GM19397 (cell line): Measurements from ENCODE around the gene YY1.
"Not testable (repeated sequence)": the region's sequence is repeated elsewhere in the genome, so short reads cannot be mapped to it uniquely, and the experiment has no call there.

ENCODE experiments used
- ATAC-seq: cut with Tn5 transposase; IDR thresholded peaks from one replicate; pipeline ENCODE4 v1.9.1; 2021; ENCODE audit warnings: mild to moderate bottlenecking, moderate library complexity; ENCODE audit not compliant: unreplicated experiment

YY1 gene

DNA sequence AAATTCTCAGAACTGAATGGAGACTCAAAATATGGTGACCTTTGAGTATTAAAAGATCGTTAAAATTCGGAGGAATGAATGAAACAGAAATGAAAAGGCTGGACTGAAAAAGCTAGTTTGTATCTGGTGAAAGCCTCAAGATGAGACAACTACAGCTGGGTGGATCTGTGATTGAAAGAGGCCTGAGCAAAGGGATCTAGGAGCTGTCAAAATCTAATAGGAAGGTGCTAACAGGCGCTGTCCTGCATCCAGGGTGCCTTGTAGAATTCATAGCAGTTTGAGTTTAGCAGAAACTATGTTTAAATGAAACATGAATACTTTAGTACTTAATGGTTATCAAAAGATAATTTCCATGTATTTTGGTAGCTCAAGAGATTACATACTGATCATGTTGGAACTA, 2.3 kb downstream of the YY1 start:
- no peak for ATAC-seq

DNA sequence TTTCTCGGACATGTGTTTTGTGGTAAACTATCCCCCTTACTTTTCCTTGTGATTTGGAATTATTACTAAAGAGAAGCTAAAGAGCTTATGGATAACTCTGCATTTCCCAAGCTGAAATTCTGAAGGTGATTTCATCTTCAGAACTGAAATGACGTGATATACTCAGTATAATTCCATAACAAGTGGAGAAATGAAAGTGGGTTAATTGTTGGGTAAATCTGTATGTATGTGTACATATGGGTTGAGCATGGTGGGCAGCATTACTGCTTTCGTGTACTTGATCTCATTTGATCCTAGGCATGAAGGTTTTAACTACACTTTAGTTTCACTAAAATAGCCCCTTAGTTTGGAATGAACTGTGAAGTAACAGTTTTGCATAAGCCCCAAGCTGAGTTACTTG, 4.1 kb downstream of the YY1 start:
- ATAC-seq, result no peak

DNA sequence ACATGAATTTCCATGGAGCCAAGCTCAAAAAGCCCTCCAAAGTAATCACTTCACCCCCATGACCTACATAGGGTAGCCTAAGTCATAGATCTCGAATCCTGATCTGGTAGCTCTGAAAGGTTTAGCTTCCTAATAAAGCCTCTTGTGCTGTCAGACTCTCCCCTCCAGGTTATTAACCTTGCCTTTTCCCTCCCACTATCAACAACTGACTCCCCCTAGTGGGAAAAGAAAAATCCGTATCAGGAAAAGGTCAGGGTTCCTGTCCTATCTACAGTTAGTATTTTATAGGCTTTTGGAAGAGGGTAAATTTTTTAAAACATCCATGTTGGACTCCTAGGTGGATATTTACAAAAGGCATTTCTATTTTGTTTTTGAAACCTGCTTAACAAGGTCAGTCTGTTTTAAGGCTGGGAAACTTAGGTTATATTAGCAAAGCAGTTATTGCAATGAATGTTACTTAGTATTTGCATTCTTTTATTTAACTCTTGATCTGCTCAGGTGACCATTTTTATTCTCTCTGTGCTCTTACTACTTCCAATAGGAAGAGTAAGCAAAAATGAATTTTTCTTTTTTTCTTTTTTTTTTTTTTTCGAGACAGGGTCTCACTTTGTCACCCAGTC, 8.0 kb downstream of the YY1 start:
- ATAC-seq, result no peak

DNA sequence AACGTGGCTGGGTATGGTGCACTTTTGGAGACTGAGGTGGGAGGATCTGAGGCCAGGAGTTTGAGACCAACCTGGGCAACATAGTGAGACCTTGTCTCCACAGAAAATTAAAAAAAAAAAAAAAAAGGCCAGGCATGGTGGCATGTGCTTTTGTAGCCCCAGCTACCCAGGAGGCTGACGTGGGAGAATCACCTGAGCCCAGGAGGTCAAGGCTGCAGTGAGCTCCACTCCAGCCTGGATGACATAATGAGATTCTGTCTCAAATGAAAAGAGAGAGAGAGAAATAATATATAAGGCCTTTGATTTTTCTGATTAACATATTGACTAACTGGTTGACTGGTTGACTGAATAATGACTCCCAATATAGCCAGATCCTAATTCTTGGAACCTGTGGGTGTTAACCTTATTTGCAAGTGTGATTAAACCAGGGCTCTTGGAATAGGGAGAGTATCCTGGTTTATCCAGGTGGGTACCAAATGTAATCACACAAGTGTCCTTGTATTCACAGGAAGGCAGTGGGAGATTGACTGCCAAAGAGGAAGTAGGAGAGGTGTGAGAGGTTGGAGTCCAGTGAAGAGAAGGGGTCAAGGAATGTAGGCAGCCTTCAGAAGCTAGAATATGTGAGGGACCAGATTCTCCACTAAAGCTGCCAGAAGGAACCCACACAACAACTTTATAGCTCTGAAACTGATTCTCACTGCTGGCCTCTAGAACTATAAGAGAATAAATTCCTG, 12.0 kb downstream of the YY1 start:
- no peak for ATAC-seq

DNA sequence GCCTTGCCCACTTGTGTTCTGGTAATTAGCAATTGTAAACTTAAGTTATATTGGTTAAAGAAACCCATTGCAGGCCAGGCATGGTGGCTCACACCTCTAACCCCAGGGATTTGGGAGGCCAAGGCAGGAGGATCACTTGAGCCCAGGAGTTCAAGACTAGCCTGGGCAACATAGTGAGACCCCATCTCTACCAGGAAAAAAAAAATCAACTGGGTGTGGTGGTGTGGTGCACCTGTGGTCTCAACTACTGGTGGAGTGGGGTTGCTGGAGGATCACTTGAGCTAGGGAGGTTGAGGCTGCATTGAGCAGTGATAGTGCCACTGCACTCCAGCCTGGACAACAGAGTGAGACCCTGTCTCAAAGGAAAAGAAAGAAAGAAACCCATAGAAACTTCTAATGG, 13.7 kb downstream of the YY1 start:
- ATAC-seq, result no peak

DNA sequence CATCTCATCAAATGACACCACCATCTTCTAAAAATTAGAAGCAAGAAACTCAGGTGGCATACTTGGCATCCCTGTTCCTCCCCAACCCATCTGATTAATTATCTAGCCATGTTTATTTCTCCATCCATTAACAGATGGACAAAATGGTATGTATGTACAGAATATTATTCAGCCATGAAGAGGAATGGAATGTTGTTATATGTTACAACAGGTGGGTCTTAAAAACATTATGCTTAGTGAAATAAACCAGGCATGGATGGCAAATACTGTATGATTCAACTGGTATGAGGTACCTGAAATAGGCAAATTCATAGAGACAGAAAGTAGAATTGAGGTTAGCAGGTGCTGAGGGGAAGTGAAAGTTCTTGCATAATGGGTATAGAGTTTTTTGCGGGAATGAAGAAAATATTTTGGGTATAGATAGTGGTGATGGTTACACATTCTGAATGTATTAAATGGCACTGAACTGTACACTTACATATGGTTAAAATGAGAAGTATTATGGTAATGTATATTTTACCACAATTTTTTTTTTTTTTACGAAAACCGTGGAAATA, 17.5 kb downstream of the YY1 start:
- peak; percentile 74 for ATAC-seq

DNA sequence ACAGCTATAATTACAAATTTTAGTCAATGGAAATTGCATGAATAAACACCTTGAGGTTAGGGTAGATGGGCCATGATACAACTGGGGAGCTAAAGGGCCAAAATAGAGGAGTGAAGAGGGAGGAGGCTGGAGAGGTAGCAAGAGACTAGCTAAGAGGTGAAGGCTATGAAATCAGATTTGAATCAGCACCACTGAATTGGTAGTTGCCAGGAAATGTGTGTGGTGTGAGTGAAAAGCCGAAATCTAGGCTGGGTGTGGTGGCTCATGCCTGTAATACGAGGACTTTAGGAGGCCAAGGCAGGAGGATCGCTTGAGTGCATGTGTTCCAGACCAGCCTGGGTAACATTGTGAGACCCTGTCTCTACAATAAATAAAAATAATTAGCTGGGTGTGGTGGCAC, 22.7 kb downstream of the YY1 start:
- no peak for ATAC-seq

DNA sequence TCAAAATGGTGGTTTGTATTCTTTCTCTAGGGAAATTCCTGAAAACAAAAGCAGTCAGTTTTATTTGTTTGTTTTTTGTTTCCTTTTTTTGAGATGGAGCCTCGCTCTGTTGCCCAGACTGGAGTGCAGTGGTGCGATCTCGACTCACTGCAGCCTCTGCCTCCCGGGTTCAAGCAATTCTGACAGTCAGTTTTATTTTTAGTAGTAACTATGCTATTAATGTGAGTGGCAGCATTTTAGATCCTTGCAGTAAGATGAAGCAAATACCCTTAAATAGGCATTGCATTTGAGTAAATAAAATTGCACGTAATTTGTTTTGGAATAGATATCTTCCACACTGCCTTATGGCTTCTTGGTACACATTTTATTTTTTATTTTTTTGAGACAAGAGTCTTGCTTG, 23.6 kb downstream of the YY1 start:
- ATAC-seq, result no peak

DNA sequence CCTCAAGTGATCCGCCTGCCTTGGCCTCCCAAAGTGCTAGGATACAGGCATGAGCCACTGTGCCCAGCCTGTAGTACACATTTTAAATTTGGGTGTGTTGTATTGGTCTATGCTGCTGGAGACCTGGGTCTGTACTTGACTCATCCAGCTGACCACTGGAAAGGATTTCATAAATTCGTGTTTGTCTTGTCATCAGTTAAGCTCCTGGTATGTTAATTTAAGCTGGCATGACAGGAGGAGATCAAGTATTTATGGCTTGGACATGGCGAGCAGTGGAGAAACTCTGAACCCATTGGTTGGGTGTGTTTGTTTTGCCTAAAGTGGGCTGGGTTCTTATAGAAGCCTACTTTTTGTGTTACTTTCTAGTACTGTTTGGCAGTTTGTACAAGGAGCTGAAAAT, 24.2 kb downstream of the YY1 start:
- no peak for ATAC-seq

DNA sequence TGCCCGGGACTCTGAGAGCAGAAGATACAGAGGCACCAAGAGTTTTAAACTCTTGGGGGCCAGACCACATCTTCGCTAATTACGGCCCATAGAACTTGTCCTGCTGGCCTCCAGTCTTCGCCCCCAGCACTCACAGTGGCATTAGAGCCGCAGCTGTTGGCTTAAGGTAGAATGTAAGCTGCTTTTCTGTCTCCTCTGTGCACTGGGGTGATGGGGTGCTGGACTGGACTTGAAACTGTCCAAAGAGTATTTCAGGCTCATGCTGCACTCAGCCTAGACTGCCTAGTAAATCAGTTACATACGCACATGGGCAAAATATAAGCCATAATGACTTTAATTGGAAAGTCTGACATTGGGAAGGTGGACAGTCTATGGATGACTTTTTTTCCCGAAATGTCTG, 29.0 kb downstream of the YY1 start:
- no peak for ATAC-seq

DNA sequence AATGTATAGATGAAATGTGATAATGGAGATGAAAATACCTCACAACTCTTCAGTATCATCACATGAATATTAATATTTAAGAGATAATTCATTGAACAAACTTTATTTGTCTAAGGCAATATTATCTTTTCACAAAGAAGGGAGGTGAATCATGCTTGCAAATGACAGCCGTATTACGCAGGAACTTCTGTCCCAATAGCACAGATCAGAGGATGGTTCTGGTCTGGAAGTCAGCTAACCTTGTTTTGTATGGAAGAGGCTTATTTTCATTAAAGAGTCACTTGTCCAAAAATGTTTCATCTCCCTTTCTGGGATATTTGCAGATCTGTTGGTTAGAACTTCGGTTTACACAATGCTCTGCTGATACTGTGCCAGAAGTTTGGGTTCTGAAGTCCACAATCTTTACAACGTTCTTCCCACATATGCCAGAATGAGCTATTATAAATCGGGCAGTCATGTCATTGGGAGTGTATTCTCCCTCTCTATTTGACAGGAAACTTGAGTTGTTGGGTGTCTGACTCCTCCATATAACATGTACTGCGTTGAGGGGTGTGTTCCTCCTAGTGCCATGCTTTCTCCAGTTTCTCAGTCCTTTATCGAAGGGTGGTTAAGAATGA, 29.8 kb downstream of the YY1 start:
- no peak for ATAC-seq

DNA sequence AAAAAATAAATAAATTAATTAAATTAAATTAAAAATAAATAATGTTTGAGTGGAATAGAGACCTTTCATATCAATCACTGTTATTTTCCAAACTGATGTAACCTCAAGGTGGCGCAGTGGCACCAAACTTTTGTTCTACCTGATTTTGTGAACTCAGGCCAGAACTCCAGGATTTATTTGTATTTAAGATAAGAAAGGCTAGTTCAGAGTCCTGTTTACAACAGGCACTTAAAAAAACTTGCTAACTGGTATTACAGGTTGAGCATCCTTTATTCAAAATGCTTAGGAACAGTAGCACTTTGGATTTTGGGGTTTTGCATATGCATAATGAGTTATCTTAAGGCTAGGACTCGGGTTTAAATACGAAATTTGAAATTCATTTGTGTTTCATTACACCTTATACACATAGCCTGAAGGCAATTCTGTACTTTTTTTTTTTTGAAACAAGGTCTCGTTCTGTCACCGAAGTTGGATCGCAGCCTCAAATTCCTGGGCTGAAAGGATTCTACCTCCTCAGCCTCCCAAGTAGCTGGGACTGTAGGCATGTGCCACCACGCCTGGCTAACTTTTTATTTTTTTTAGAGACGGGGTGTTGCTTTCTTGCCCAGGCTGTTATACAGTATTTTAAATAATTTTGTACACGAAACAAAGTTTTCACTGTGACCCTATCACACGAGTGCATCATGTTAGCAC, 32.4 kb downstream of the YY1 start:
- no peak for ATAC-seq

DNA sequence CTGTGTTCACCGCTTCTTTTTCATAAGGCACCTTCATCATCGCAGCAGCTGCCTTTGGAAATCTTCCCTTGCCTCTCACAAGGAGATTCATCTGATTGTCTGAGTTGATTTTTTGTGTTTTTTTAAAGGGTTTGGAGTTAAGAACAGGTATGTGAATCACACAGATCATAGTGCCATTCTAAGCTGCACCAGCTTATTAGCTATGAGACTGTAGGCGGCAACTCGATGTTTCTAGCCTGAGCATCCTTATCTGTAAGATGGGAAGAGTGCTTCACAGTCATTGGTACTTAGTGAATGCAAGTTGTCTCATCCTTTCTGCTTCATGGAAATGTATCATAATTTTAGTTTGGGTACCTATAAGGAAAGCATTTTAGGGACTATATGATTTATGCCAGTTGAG, 35.3 kb downstream of the YY1 start:
- no peak for ATAC-seq

DNA sequence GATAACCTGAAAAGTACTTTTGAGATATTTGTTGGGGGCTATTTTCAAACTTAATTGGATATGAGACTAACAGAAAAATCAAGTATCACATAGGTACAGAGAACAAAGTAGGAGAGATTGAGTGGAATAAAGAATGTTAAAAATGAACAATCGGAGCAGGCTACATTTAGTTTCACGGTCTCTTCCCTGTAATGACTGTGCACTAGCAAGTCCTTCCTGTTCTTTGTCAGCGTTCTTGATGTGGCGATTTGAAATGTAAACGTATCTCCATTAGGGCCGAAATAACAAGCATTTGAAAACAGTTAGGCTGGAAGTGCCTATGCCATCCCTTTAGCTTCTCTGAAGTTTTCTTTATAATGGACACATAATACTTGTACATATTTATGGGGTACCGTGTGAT, 36.3 kb downstream of the YY1 start:
- no peak for ATAC-seq

DNA sequence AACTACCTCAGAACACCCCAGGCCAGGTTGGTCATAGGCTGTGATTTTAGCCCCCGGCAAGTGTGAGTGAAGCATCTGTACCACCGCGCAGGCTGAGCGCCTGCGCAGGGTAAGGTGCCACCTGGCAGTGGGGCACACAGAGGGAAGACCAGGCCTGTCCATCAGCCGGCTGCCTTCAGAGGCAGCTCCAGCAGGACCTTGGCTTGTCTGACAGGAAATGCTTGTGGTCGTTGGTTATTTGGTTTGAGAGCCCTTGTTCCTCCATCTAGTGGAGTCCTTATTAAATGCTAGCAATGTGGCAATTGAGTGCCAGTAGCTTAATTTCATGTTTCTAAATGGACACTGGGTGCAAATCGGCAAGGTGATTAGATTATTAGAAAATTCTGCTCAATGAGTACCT, 39.8 kb downstream of the YY1 start:
- ATAC-seq, result peak; percentile 61

DNA sequence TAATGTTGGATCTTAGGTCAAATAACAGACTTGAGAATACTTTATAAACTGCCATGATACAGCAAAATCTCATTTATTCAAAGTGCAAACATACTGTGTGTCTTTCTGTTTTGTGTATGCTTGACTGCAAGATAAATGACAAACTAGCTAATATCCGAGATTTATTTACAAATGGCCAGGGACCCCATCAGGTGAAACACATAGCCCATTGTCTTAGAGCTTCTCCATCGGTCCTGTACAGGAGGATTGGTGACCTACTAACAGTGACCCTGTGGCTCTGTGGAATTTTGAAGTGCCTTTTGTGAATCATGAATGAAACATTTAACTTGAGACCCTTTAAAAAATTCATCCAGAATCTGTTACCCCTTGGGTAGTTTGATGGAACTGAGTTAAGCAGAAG, 40.2 kb downstream of the YY1 start:
- no peak for ATAC-seq

DNA sequence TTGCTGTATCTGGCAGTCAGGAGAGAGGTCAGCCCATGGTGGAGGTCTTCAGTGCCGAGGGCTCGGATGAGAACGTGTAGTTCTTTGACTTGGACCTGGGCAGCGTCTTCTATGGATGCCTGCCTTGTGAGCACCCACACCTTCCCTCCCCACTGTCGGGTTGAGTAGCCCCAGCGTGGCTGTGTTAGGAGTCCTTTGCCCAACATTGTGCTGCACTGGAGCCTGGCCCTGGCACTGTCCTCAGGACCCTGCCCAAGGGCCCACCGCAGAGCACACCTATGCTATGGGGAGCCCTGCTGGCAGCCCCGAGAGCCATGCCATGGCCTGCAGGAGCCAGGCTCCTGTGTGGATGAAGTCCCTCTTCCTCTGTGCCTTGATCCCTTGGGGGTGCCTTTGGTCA, 40.6 kb downstream of the YY1 start:
- ATAC-seq, result no peak

DNA sequence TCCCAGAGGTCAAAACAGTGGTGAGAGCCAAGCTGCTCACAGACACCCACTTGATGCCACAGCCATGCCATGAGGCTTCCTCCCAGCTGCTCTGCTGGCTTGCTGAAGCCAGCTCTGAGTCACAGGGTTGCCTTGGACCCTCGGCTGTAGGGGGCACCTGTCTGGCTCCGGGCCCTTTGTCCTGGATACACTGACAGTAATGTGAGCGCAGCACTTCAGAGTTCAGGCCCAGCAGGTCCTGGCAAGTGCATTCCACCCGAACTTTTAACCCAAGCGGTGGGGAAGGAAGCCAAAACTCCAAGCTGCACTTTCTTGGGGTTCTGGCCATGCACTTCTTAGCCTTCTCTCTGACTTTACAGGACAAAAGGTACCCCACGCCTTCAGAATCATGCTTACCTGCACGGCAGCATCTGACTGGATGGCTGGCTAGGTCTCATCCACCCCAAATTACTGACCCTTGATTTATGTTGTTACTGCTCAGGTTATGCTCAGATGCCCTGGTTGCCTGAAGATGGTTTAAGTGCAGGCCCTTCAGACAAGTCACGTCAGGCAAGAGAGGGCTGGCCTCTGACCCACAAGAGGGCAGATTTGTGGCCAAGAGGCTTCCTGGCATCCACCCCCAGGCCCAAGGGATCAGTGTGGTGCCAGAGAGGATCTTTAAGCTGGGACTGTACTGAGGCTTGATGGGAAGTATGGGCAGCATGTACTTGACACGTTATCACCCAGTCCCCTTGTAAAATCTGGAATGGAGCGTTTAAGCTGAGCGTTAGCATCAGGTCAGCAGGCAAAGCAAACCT, 42.5 kb downstream of the YY1 start:
- no peak for ATAC-seq

DNA sequence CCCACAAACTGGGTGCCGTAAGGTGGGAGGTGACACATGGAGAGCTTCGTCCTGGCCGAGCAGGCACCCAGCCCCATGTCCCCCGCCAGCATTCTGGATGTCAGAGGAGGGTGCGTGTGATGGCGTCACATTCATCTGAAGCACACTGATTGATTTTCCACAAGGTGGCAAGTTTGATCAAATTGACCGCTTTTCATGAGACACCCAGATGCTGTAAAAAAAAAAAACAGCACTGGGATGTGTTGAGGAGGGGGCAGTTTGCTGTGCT, 43.1 kb downstream of the YY1 start:
- ATAC-seq, result no peak

DNA sequence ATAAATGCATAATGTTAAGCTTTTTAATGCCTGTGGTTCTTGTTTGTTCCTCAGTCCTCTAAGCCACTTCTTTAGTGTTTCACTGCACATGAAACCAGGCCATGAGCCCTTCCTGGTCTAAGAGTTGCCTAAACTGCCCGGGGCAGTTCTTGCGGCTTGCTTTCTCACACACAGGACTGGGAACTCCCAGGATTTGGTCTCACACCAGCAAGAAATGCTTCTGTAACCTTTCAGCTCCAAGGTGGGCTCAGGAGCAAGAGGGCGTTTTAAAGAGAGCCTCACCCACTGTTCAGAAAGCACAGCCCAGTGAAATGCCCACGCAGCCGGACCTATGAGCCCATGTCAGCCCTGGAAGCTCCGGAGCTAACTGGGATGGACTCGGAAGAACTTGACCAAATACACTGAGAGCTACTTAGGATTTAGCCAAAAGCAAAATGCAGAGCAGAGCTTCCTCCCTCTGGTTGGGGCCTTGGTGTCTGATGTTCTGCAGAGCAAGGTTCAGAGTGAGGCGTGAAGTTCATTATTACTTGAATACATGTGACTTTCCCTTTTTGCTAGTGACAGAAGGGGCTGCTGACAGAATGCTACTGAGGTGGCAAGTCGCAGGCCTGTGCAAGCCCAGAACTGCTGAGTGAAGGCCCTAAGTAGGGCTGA, 43.9 kb downstream of the YY1 start:
- no peak for ATAC-seq

DNA sequence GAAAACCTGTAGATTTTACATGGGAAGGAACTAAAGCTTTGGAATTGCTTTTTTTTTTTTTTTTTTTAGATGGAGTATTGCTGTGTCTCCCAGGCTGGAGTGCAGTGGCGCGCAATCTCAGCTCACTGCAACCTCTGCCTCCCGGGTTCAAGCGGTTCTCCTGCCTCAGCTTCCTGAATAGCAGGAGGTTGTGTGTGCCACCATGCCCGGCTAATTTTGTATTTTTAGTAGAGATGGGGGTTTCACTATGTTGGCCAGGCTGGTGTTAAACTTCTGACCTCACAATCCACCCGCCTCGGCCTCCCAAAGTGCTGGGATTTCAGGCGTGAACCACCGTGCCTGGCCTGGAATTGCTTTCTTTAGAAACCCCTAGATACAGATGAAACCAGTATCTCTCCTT, 44.5 kb downstream of the YY1 start:
- ATAC-seq, result not testable (repeated sequence)
